Measurements from ENCODE around the gene ABCC1. TPM values are rescaled to one million over a fixed set of nuclear protein-coding genes. Genes with fewer than 3 reads are reported as not detected.

ABCC1 gene
- total and polyA plus RNA-seq, 2 experiments from 2014 or later: 7.0 to 9.3 TPM

DNA sequence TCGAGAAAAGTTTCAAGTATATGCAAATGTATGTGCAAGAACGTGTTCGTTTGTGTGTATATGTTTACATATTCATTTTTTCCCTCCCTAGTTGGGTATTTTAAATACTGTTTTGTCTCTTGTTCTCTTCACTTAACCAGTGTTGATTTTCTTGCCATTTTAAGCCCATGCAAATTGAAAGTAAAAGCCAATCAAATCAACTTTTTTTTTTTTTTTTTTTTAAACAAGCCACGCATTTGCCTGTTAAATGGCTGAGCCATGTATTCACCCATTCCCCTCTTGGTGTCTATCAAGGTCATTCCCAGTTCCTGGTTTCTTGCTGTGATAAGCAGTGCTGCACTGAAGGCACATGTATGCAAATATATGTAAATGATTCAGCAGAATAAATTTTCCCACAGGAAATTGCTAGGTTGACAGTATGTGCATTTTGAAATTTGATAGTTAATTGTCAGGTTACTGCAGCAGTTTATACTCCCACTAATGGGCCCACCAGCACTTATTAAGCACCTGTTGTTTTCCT is 12.2 kb downstream of the ABCC1 start:
- H3K79me2 ChIP-seq: peaks cover 66% of the 10 kb centered on the region
- H3K27ac ChIP-seq: no peak overlapping the region
- H3K36me3 ChIP-seq (replicated peaks; ENCODE audit: insufficient read depth, low read depth): no peaks in the 10 kb centered on the region
- no peak overlapping the region for H3K4me2 ChIP-seq
- WGBS (ENCODE audit: low lambda C conversion rate, missing lambda C conversion rate): 95% methylated on average over 4 of the region's 4 CpGs
- H3K4me1 ChIP-seq (ENCODE audit: insufficient read depth): no peaks in the 10 kb centered on the region
- peaks cover 3% of the 10 kb centered on the region for H4K20me1 ChIP-seq (ENCODE audit: insufficient read depth, poor library complexity, severe bottlenecking)
- H3K9me2 ChIP-seq (replicated peaks; ENCODE audit: insufficient read depth): no peaks in the 10 kb centered on the region
- no peaks in the 10 kb centered on the region for H3K9me3 ChIP-seq (ENCODE audit: low read depth)
- no peaks in the 10 kb centered on the region for H3K27me3 ChIP-seq
- no peak overlapping the region for H2AFZ ChIP-seq
- TF ChIP-seq EZH2phosphoT487 (IDR thresholded peaks at IDR 0.05; ENCODE audit: low read depth, severe bottlenecking, unreplicated experiment) (no peak), EZH2 (IDR thresholded peaks at IDR 0.05; ENCODE audit: borderline replicate concordance) (no peak)
- TF ChIP-seq, protein P1, sequence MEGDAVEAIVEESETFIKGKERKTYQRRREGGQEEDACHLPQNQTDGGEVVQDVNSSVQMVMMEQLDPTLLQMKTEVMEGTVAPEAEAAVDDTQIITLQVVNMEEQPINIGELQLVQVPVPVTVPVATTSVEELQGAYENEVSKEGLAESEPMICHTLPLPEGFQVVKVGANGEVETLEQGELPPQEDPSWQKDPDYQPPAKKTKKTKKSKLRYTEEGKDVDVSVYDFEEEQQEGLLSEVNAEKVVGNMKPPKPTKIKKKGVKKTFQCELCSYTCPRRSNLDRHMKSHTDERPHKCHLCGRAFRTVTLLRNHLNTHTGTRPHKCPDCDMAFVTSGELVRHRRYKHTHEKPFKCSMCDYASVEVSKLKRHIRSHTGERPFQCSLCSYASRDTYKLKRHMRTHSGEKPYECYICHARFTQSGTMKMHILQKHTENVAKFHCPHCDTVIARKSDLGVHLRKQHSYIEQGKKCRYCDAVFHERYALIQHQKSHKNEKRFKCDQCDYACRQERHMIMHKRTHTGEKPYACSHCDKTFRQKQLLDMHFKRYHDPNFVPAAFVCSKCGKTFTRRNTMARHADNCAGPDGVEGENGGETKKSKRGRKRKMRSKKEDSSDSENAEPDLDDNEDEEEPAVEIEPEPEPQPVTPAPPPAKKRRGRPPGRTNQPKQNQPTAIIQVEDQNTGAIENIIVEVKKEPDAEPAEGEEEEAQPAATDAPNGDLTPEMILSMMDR (IDR thresholded peaks at IDR 0.05; ENCODE audit: poor library complexity): no peak
- no peak overlapping the region for H3K4me3 ChIP-seq
- DNase-seq (ENCODE audit: low spot score): no peak

- Histone ChIP-seq H3K4me3 (no peak overlapping the region), H3K27me3 (no peaks in the 10 kb centered on the region), H3K36me3 (replicated peaks; ENCODE audit: insufficient read depth, low read depth) (no peaks in the 10 kb centered on the region), H3K4me2 (no peak overlapping the region), H4K20me1 (ENCODE audit: insufficient read depth, poor library complexity, severe bottlenecking) (peaks cover 6% of the 10 kb centered on the region), H2AFZ (no peak overlapping the region), H3K79me2 (peaks cover 53% of the 10 kb centered on the region), H3K9me3 (ENCODE audit: low read depth) (no peaks in the 10 kb centered on the region), H3K27ac (no peak overlapping the region), H3K4me1 (ENCODE audit: insufficient read depth) (peaks cover 4% of the 10 kb centered on the region), H3K9me2 (replicated peaks; ENCODE audit: insufficient read depth) (no peaks in the 10 kb centered on the region)
- DNase-seq (ENCODE audit: low spot score): no peak
- WGBS (ENCODE audit: low lambda C conversion rate, missing lambda C conversion rate): 80% methylated on average over 5 of the region's 5 CpGs
- TF ChIP-seq EZH2 (IDR thresholded peaks at IDR 0.05; ENCODE audit: borderline replicate concordance) (no peak), EZH2phosphoT487 (IDR thresholded peaks at IDR 0.05; ENCODE audit: low read depth, severe bottlenecking, unreplicated experiment) (no peak)
- TF ChIP-seq, protein P1 (IDR thresholded peaks at IDR 0.05; ENCODE audit: poor library complexity): no peak
These were observed 14.0 kb downstream of the ABCC1 start for GRCh38 chr16:15963307-15963910.

DNA sequence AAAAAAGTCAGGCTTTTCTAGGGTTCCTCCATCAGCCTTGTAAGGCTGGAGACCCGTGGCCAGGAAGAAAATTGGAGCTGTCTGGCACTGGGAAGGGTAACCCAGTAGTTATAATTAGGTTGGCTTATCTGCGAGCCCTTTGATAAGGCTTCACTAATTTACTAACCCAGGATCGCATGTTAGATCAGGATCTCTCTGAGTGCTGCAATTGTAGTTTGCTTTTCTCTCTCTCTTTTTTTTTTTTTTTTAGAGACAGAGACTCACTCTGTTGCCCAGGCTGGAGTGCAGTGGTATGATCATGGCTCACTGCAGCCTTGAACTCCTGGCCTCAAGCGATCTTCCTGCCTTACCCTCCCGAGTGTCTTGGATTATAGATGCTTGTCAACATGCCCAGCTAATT is 17.0 kb downstream of the ABCC1 start:
- 68% methylated on average over 5 of the region's 5 CpGs for WGBS (ENCODE audit: low lambda C conversion rate, missing lambda C conversion rate)
- H3K4me3 ChIP-seq: no peak overlapping the region
- peaks cover 4% of the 10 kb centered on the region for H3K4me1 ChIP-seq (ENCODE audit: insufficient read depth)
- TF ChIP-seq EZH2phosphoT487 (IDR thresholded peaks at IDR 0.05; ENCODE audit: low read depth, severe bottlenecking, unreplicated experiment): no peak
- TF ChIP-seq EZH2 (IDR thresholded peaks at IDR 0.05; ENCODE audit: borderline replicate concordance): no peak
- TF ChIP-seq, protein P1 (IDR thresholded peaks at IDR 0.05; ENCODE audit: poor library complexity): no peak
- no peak for DNase-seq (ENCODE audit: low spot score)
- no peak overlapping the region for H2AFZ ChIP-seq
- no peaks in the 10 kb centered on the region for H3K27me3 ChIP-seq
- H3K4me2 ChIP-seq: no peak overlapping the region
- peaks cover 44% of the 10 kb centered on the region for H3K79me2 ChIP-seq
- peaks cover 6% of the 10 kb centered on the region for H4K20me1 ChIP-seq (ENCODE audit: insufficient read depth, poor library complexity, severe bottlenecking)
- no peak overlapping the region for H3K27ac ChIP-seq
- H3K9me3 ChIP-seq (ENCODE audit: low read depth): no peaks in the 10 kb centered on the region
- H3K36me3 ChIP-seq (replicated peaks; ENCODE audit: insufficient read depth, low read depth): no peaks in the 10 kb centered on the region
- no peaks in the 10 kb centered on the region for H3K9me2 ChIP-seq (replicated peaks; ENCODE audit: insufficient read depth)
